LHCN-M2 (cell line): Measurements from ENCODE around the gene UGT2B11. TPM values are rescaled to one million over a fixed set of nuclear protein-coding genes. Genes with fewer than 3 reads are reported as not detected.
A peak's percentile ranks its signal among the peaks of the same experiment; 100 is the strongest.
"Not testable (repeated sequence)": the region's sequence is repeated elsewhere in the genome, so short reads cannot be mapped to it uniquely, and the experiment has no call there.

Source experiments
- DNase-seq: peaks from one replicate; pipeline ENCODE4 v3.0.0-alpha.2; 2012; ENCODE audit warnings: low read depth
- total RNA-seq: library from RNA; depleted of rRNA; stranded (reverse); fragments of >200 nt; gene quantifications from 2 replicates; pipeline ENCODE4 v1.2.3, GENCODE V29; 2014; rRNA removed

Gene UGT2B11
- total RNA-seq, 1 experiment from 2014 or later = not detected

DNA sequence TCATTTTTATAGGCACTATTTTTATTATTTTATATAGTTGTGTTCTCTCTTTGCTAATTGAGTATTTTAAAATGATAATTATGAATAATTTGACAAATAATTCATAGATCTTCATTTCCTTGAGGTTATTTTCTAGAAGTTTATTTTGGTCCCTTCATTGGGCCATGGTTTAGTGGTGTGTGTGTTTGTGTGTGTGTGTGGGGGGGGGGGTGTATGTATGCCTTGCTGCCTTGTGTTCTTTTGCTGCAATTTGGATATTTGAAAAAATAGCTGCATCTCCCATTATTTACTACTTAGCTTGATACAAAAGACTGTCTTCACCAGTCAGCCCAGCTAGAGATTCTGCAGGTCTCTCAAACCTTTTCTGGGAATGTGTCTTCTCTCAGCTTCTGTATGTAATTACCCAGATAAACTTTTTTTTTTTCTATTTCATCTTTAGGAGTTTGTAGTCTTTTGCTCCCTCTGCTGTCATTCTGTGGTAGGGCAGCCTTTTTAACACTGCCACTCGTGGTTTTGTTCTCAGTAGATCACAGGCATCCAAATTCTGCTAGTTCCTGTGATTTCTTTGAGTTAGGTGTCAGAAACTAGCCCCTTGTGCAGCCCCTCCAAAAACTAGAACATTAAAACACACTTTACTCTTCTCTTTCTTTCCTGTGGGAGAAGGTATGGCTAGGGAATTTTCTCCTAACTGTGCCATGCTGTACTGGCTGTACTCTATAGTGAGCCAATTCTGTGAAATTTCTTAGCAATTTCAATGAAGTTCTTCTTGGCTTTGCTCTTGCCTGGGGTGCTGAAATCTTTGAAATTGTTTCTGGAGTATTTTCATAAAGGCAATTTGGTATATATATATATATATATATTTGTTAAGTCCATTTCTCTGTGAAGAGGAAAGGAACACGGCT lies 44.1 kb downstream of the UGT2B11 start:
- peak; percentile 60 for DNase-seq

DNA sequence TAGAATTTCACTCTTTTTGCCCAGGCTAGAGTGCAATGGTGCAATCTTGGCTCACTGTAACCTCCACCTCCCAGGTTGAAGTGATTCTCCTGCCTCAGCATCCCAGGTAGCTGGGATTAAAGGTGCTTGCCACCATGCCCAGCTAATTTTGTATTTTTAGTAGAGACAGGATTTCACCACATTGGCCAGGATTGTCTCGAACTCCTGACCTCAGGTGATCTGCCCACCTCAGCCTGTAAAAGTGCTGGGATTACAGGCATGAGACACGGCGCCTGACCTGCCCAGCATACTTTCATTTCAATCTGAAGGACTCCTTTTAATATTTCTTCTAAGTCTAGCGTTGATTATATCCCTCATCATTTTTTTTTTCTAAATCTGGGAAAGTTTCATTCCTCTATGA lies 45.4 kb downstream of the UGT2B11 start:
- not testable (repeated sequence) for DNase-seq

DNA sequence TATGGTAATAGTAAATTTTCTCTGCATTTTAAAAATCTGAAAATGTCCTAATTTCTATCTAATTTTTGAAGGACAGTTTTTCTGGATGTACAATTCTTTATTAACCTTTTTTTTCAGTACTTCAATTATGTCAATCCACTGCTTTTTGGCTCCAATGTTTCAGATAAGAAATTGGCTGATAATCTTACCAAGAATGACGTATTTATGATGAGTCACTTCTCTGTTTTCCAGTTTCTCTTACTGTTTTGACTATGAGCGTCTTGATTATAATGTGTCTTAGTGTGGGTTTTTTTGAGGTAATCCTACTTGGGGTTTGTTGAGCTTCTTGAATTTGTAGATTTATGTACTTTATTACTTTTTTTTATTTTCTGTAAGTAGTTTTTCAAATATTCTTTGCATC lies 47.2 kb downstream of the UGT2B11 start:
- DNase-seq = peak; percentile 36

DNA sequence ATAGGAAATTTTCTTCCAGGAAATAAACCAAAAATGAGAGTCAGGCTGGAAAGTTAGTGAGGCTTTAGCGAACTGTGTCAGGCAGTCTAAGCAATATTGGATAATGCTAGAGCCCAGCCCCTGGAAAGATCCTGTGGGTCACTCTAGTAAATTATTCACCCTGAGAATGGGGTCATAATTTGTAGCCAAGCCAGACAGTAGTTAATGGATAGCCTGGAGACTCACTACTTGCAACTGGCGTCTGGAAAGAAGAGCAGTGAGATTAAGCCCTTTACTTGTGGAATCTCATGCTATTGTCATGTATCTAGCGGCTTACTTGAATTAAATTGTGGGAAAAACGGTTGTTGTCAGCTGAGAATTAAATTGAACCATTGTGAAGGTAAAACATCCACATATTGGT lies 48.2 kb downstream of the UGT2B11 start:
- DNase-seq = not testable (repeated sequence)

DNA sequence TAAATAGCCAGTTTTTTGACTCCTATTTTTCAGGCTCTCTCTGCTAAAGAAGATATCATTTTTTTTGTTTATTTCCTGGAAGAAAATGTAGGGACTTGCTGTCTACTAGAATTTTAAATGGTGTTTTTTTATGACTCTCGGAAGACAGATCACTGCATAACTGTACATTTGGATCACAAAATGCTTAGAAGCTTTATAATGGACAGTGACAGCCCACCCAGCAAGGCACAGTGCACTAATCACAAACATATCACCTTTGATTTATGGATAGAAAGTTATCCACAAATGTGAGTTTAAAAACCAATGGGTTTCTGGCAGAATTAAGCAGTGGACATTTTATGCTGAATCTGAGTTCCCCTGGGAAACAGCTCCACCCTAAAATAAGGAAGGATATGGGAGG lies 48.8 kb downstream of the UGT2B11 start:
- not testable (repeated sequence) for DNase-seq

DNA sequence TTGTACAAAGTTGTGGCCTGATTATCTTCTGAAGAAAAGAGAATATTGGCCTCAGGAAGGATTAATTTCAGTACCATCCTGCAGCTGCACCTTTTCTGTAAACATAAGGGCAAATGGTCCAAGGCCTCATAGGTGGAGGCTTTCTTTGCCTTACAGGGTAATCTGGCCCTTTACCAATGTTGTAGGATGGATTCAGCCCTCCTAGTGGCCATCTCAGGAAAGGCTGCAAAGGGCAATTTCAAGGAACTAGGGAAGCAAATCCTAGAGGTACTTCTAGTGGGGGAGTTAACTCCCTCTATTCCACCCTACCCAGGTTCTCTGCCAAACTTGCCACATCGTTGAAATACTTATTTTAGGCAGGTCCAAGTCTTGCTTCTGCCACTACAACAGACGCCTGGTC lies 57.6 kb downstream of the UGT2B11 start:
- peak; percentile 9 for DNase-seq

DNA sequence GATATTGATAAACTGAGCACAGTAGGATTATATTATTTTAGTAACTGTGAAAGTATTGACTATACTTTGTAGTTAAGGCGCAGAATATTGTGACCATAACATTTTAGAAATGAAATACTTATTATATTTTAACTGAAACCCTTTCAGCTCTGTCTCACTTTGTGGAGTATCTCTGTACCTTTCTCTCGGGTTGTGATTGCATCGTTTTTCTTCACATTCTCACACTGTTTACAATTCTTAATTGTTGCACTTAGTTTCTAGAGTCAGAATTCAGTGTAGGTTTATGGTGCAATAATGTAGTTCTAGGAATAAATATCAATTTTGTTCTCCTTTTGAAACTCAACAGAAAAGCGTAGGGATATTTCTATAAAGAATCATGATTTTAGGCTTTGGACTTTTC lies 60.5 kb downstream of the UGT2B11 start:
- no peak for DNase-seq

Other genes with a start within 250 kb of the UGT2B11 start
- 0.57 and 1.2 TPM in 2 replicates for gene UGT2B7, start 118.3 kb downstream of the UGT2B11 start, total RNA-seq
- not detected in 2 replicates for gene UGT2B28, start 65.7 kb upstream of the UGT2B11 start, total RNA-seq